DND-41 (cell line): ENCODE data around the gene MRPL34.

Source experiments
- ATAC-seq: fragments of 200-7000 bp; cut with Tn5 transposase; 3 replicates; pipeline ENCODE4 v1.9.1; 2021; ENCODE audit warnings: low read depth; ENCODE audit not compliant: insufficient read depth
- DNase-seq: peaks from one replicate; pipeline ENCODE4 v3.0.0-alpha.2; 2020
- H2AFZ ChIP-seq: 2 replicates; pipeline ENCODE4 v1.6.0; 2012; ENCODE audit warnings: low read depth, low read length
- H3K27ac ChIP-seq: 2 replicates; pipeline ENCODE4 v1.5.1; 2012; ENCODE audit warnings: low read length, inconsistent platforms
- H3K27me3 ChIP-seq: fragments of 200-600 bp; sonication (generic); 2 replicates; pipeline ENCODE4 v1.6.0; 2012; ENCODE audit warnings: low read length, mild to moderate bottlenecking, inconsistent platforms; ENCODE audit not compliant: insufficient read depth, poor library complexity
- H3K36me3 ChIP-seq: 2 replicates; pipeline ENCODE4 v1.5.1; 2012; ENCODE audit warnings: low read length, inconsistent platforms; ENCODE audit not compliant: insufficient read depth
- H3K4me1 ChIP-seq: 2 replicates; pipeline ENCODE4 v1.5.1; 2012; ENCODE audit warnings: mild to moderate bottlenecking, low read length; ENCODE audit not compliant: insufficient read depth
- H3K4me2 ChIP-seq: 2 replicates; pipeline ENCODE4 v1.6.0; 2012; ENCODE audit warnings: mild to moderate bottlenecking, moderate library complexity, low read length, inconsistent platforms; ENCODE audit not compliant: insufficient read depth
- H3K4me3 ChIP-seq, 2 experiments: fragments of 200-600 bp in 1 of 2; shearing (Covaris generic) in 1 of 2; 2 replicates each; pipeline ENCODE4 v1.5.1; 2012 to 2016; ENCODE audit warnings: inconsistent platforms in 2 of 2, low read length in 2 of 2, mild to moderate bottlenecking in 2 of 2, low read depth in 1 of 2, moderate library complexity in 1 of 2
- H3K79me2 ChIP-seq: 2 replicates; pipeline ENCODE4 v1.6.0; 2012; ENCODE audit warnings: low read length, inconsistent platforms; ENCODE audit not compliant: insufficient read depth
- H3K9ac ChIP-seq: 2 replicates; pipeline ENCODE4 v1.6.0; 2012; ENCODE audit warnings: low read depth, mild to moderate bottlenecking, inconsistent platforms, low read length, moderate library complexity
- H3K9me3 ChIP-seq: 2 replicates; pipeline ENCODE4 v1.5.1; 2012; ENCODE audit warnings: low read length, moderate library complexity, mild to moderate bottlenecking, inconsistent platforms; ENCODE audit not compliant: insufficient read depth, severe bottlenecking
- H4K20me1 ChIP-seq: 2 replicates; pipeline ENCODE4 v1.6.0; 2012; ENCODE audit warnings: low read length; ENCODE audit not compliant: insufficient read depth
- EZH2 ChIP-seq: IDR thresholded peaks from 3 replicates; pipeline ENCODE4 v1.6.1; 2012; ENCODE audit warnings: borderline replicate concordance, low read depth, mild to moderate bottlenecking, moderate library complexity, low read length, inconsistent platforms; ENCODE audit not compliant: severe bottlenecking
- TF ChIP-seq, protein P1 (sequence below): IDR thresholded peaks from 2 replicates; pipeline ENCODE4 v1.5.1; 2012; ENCODE audit warnings: borderline replicate concordance, low read length, moderate library complexity, mild to moderate bottlenecking; ENCODE audit not compliant: poor library complexity, severe bottlenecking; ENCODE audit errors: extremely low read depth

The MRPL34 gene

DNA sequence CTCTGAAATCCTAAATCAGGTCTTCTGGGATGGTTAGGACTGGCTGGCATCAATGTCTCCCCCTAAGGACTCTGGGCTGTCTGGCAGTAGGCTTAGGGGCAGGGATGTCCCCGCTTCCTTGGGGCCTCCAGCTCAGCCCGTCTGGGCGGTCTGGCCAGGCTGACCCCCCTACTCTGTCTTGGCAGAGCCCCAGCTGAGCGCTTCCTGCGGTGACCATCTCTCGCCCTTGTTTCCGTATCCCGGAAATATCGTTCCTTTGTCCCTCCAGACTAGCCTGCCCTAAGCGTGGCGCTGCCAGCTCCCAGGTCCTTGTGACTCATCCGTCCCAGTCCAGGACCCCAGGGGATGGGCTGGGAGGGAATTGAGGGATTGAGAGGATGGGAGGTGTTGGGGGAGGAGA lies 43.0 kb downstream of the MRPL34 start:
- no peaks in the 10 kb centered on the region for H3K27me3 ChIP-seq
- H3K4me2 ChIP-seq, result no peak overlapping the region
- TF ChIP-seq EZH2, result no peak
- TF ChIP-seq, protein P1, sequence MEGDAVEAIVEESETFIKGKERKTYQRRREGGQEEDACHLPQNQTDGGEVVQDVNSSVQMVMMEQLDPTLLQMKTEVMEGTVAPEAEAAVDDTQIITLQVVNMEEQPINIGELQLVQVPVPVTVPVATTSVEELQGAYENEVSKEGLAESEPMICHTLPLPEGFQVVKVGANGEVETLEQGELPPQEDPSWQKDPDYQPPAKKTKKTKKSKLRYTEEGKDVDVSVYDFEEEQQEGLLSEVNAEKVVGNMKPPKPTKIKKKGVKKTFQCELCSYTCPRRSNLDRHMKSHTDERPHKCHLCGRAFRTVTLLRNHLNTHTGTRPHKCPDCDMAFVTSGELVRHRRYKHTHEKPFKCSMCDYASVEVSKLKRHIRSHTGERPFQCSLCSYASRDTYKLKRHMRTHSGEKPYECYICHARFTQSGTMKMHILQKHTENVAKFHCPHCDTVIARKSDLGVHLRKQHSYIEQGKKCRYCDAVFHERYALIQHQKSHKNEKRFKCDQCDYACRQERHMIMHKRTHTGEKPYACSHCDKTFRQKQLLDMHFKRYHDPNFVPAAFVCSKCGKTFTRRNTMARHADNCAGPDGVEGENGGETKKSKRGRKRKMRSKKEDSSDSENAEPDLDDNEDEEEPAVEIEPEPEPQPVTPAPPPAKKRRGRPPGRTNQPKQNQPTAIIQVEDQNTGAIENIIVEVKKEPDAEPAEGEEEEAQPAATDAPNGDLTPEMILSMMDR, result no peak
- peaks cover 6% of the 10 kb centered on the region for H3K4me1 ChIP-seq
- H3K9ac ChIP-seq, result no peak overlapping the region
- H2AFZ ChIP-seq, result no peak overlapping the region
- no peaks in the 10 kb centered on the region for H3K36me3 ChIP-seq
- H3K27ac ChIP-seq, result no peak overlapping the region
- DNase-seq, result no peak
- H3K4me3 ChIP-seq, result no peak overlapping the region
- H4K20me1 ChIP-seq, result no peaks in the 10 kb centered on the region
- H3K9me3 ChIP-seq, result no peaks in the 10 kb centered on the region
- no peaks in the 10 kb centered on the region for H3K79me2 ChIP-seq
- ATAC-seq, result no peak

DNA sequence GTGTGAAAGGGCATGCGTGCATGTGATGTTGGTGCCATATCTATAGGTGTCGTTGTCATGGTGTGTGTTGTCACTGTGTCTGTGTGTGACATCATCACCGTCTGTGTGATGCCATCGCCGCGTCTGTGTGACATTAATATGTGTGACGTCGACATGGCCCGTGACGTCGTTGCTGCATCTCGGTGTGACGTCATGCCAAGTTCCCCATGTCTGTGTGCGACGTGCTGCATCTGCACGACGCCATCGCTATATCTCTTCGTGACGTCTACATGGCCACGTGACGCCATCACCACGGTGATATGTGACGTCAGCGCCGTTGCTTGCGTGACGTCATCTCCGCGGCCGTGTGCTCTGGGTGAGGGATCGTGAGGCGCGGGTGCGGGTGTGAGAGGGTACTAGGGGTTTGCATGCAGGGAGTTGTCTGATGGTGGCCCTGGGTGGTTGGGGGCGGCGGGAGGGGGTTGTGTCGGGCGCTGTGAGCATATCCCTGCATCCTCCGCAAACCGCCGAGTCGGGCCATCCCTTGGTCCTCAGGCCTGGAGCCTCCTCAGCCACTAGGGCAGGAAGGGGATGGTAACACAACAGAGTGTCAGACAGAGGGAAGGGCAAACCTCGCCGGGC lies 46.3 kb downstream of the MRPL34 start:
- Histone ChIP-seq H3K4me1 (no peaks in the 10 kb centered on the region), H3K4me2 (no peak overlapping the region), H3K27ac (no peak overlapping the region), H4K20me1 (no peaks in the 10 kb centered on the region), H3K9me3 (no peaks in the 10 kb centered on the region), H3K79me2 (no peaks in the 10 kb centered on the region), H2AFZ (no peak overlapping the region), H3K9ac (no peak overlapping the region), H3K27me3 (no peaks in the 10 kb centered on the region), H3K36me3 (no peaks in the 10 kb centered on the region), H3K4me3 (no peak overlapping the region)
- DNase-seq (no peak), ATAC-seq (no peak)
- TF ChIP-seq, protein P1, result no peak
- TF ChIP-seq EZH2, result no peak

DNA sequence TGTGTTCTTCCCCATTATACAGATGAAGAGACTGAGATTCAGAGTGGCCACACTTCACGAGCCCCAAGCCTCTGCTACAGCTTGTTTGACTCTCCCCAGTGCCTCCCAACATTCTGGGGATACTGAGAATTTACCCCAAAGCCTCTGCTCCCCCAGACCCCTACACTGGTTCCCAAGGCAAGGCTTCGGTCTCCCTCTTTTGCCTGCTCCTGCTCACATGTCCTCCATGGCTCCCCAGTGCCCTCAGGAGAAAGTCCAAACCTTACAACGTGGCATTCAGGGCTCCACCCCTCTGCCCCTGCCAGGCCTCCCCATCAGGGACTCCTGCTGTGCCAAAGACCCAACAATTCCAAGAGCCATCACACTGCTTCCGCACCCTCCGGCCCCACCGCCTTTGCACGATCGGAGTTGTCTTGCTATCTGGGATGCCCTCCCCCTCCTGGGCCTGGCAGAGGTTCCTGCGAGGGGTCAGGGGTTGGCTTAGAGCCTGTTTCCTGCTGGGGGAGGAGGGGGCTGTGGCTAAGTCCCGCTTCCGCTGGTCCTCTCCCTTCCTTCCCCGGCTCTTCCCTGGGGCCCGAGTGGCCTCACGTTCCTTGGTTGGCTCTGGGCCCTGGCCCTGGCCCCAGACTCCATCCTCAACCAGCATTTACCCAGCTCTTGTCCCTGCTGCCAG lies 47.1 kb downstream of the MRPL34 start:
- H3K27ac ChIP-seq, result no peak overlapping the region
- no peaks in the 10 kb centered on the region for H4K20me1 ChIP-seq
- H2AFZ ChIP-seq, result no peak overlapping the region
- H3K4me3 ChIP-seq, result no peak overlapping the region
- TF ChIP-seq, protein P1, result no peak
- no peaks in the 10 kb centered on the region for H3K27me3 ChIP-seq
- no peaks in the 10 kb centered on the region for H3K9me3 ChIP-seq
- ATAC-seq (no peak), DNase-seq (no peak)
- H3K79me2 ChIP-seq, result no peaks in the 10 kb centered on the region
- H3K4me2 ChIP-seq, result no peak overlapping the region
- H3K4me1 ChIP-seq, result no peaks in the 10 kb centered on the region
- no peaks in the 10 kb centered on the region for H3K36me3 ChIP-seq
- H3K9ac ChIP-seq, result no peak overlapping the region
